IMR-90 (cell line): ENCODE data around the gene MYO10. TPM values are rescaled to one million over a fixed set of nuclear protein-coding genes. Genes with fewer than 3 reads are reported as not detected.

Experiments
- ATAC-seq: fragments of 200-7000 bp; cut with Tn5 transposase; 2 replicates; pipeline ENCODE4 v1.9.1; 2020; ENCODE audit warnings: low read depth, mild to moderate bottlenecking, moderate library complexity
- BruUV-seq: library from RNA; stranded (reverse); fragments of 400-500 nt; replicated peaks from 2 replicates; lab custom pipeline; 2021; lab: Mats Ljungman, UMichigan
- CTCF ChIA-PET: fragments of 300-600 bp; formaldehyde crosslinking; extraction: SDS; loops from one replicate; lab custom pipeline; 2021; ENCODE audit warnings: antibody characterized with exemption; lab: Yijun Ruan, JAX
- POLR2A ChIA-PET: fragments of 300-600 bp; sonication (Branson Sonifier 250); formaldehyde crosslinking; loops from one replicate; lab custom pipeline; 2022; ENCODE audit warnings: antibody characterized with exemption; ENCODE audit not compliant: unreplicated experiment; lab: Charles Lee
- DNase-seq: peaks from one replicate; pipeline ENCODE4 v3.0.0; 2013
- H2AFZ ChIP-seq: replicated peaks from 2 replicates; pipeline ENCODE3; 2013; ENCODE audit warnings: low read length, mild to moderate bottlenecking; ENCODE audit not compliant: poor library complexity
- H2AK5ac ChIP-seq: 2 replicates; pipeline ENCODE4 v1.6.1; 2013; ENCODE audit warnings: low read depth, low read length, inconsistent platforms
- H2AK9ac ChIP-seq: replicated peaks from 2 replicates; pipeline ENCODE3; 2013; ENCODE audit warnings: mild to moderate bottlenecking, low read depth, low read length, moderate library complexity; ENCODE audit not compliant: poor library complexity
- H2BK120ac ChIP-seq: 2 replicates; pipeline ENCODE4 v1.6.1; 2013; ENCODE audit warnings: low read depth, low read length, inconsistent platforms
- H2BK15ac ChIP-seq: 3 replicates; pipeline ENCODE4 v1.6.1; 2013; ENCODE audit warnings: low read depth, low read length, inconsistent platforms
- H2BK20ac ChIP-seq: 2 replicates; pipeline ENCODE4 v1.6.1; 2013; ENCODE audit warnings: low read depth, mild to moderate bottlenecking, inconsistent platforms, low read length, moderate library complexity
- H2BK5ac ChIP-seq: 2 replicates; pipeline ENCODE4 v1.6.1; 2013; ENCODE audit warnings: mild to moderate bottlenecking, low read depth, low read length, inconsistent platforms; ENCODE audit not compliant: poor library complexity, severe bottlenecking
- H3K14ac ChIP-seq: replicated peaks from 2 replicates; pipeline ENCODE4 v1.6.1; 2013; ENCODE audit warnings: low read depth, low read length, inconsistent platforms
- H3K18ac ChIP-seq: 2 replicates; pipeline ENCODE4 v1.6.1; 2013; ENCODE audit warnings: low read depth, low read length, control low read depth
- H3K23ac ChIP-seq: 2 replicates; pipeline ENCODE4 v1.6.1; 2013; ENCODE audit warnings: low read depth, low read length, inconsistent platforms
- H3K27ac ChIP-seq: 2 replicates; pipeline ENCODE4 v1.5.1; 2013; ENCODE audit warnings: mild to moderate bottlenecking, control low read depth, low read length; ENCODE audit not compliant: insufficient read depth
- H3K27me3 ChIP-seq: 2 replicates; pipeline ENCODE4 v1.6.1; 2013; ENCODE audit warnings: low read length; ENCODE audit not compliant: control insufficient read depth, insufficient read depth
- H3K36me3 ChIP-seq: 2 replicates; pipeline ENCODE4 v1.6.1; 2013; ENCODE audit warnings: low read length, mixed read lengths; ENCODE audit not compliant: control insufficient read depth, insufficient read depth
- H3K4ac ChIP-seq: 2 replicates; pipeline ENCODE4 v1.6.1; 2013; ENCODE audit warnings: low read depth, low read length, inconsistent platforms
- H3K4me1 ChIP-seq: 2 replicates; pipeline ENCODE4 v1.6.1; 2013; ENCODE audit warnings: low read length, mixed read lengths; ENCODE audit not compliant: control insufficient read depth, insufficient read depth
- H3K4me2 ChIP-seq: 2 replicates; pipeline ENCODE4 v1.6.1; 2013; ENCODE audit warnings: low read depth, mild to moderate bottlenecking, control low read depth, low read length, moderate library complexity
- H3K4me3 ChIP-seq: 2 replicates; pipeline ENCODE4 v1.5.1; 2013; ENCODE audit warnings: low read depth, mild to moderate bottlenecking, control low read depth, low read length, moderate library complexity; ENCODE audit not compliant: insufficient read depth
- H3K56ac ChIP-seq: 2 replicates; pipeline ENCODE4 v1.6.1; 2013; ENCODE audit warnings: low read length, inconsistent platforms; ENCODE audit not compliant: insufficient read depth; ENCODE audit errors: extremely low read depth
- H3K79me1 ChIP-seq, 2 experiments: 2 replicates each; pipeline ENCODE4 v1.6.1; 2013; ENCODE audit warnings: low read length in 2 of 2, inconsistent platforms in 1 of 2, low read depth in 1 of 2
- H3K9ac ChIP-seq: 2 replicates; pipeline ENCODE4 v1.6.1; 2013; ENCODE audit warnings: low read depth, low read length, control low read depth
- H3K9me1 ChIP-seq: 2 replicates; pipeline ENCODE4 v1.6.1; 2013; ENCODE audit warnings: low read length, inconsistent platforms; ENCODE audit not compliant: insufficient read depth
- H3K9me3 ChIP-seq: 2 replicates; pipeline ENCODE4 v1.6.1; 2013; ENCODE audit warnings: low read length; ENCODE audit not compliant: control insufficient read depth, insufficient read depth
- H4K20me1 ChIP-seq: 2 replicates; pipeline ENCODE4 v1.6.1; 2013; ENCODE audit warnings: low read length, inconsistent platforms; ENCODE audit not compliant: insufficient read depth
- H4K5ac ChIP-seq: 2 replicates; pipeline ENCODE4 v1.6.1; 2013; ENCODE audit warnings: mild to moderate bottlenecking, low read depth, low read length, control low read depth
- H4K8ac ChIP-seq, 2 experiments: 2 replicates each; pipeline ENCODE4 v1.6.1; 2013; ENCODE audit warnings: low read depth in 2 of 2, low read length in 2 of 2, control low read depth in 1 of 2, inconsistent platforms in 1 of 2
- H4K91ac ChIP-seq: 2 replicates; pipeline ENCODE4 v1.6.1; 2013; ENCODE audit warnings: low read depth, low read length, inconsistent platforms; ENCODE audit not compliant: insufficient read depth
- ELK1 ChIP-seq: fragments of 150-350 bp; IDR thresholded peaks from 2 replicates; pipeline ENCODE4 v1.6.1; 2016; ENCODE audit warnings: low read depth, mild to moderate bottlenecking, low read length, moderate library complexity, borderline replicate concordance
- MXI1 ChIP-seq: IDR thresholded peaks from 2 replicates; pipeline ENCODE4 v1.6.1; 2012; ENCODE audit warnings: low read depth, mild to moderate bottlenecking, low read length, moderate library complexity, borderline replicate concordance
- NFE2L2 ChIP-seq: fragments of 150-350 bp; IDR thresholded peaks from 2 replicates; pipeline ENCODE4 v1.6.1; 2016; ENCODE audit warnings: low read depth, mild to moderate bottlenecking, low read length
- WGBS, 2 experiments: methylation state at CpG; one replicate each; pipeline versions ENCODE4 v1.1.5 to v1.1.7; 2013; ENCODE audit warnings: missing lambda C conversion rate in 2 of 2; ENCODE audit not compliant: insufficient read length in 1 of 2; ENCODE audit errors: extremely low coverage in 2 of 2; 5-methylcytosine and 5-hydroxymethylcytosine counted together
- dilution Hi-C: fragments of 300-500 bp; cut with HindIII; formaldehyde crosslinking; loops from one replicate; pipeline ENCODE4 v1.14.3; 2018; ENCODE audit warnings: low sequenced_read_pairs; ENCODE audit not compliant: unreplicated experiment
- in situ Hi-C: fragments of 300-500 bp; cut with MboI; formaldehyde crosslinking; loops from 3 replicates; pipeline ENCODE4 v1.14.3; 2019; ENCODE audit warnings: low sequenced_read_pairs, inconsistent platforms, mixed read lengths
- intact Hi-C: fragments of 100-400 bp; cut with micrococcal nuclease; formaldehyde crosslinking; loops from 2 replicates; pipeline ENCODE4 v1.10.0; 2022
- polyA plus RNA-seq, 3 experiments: library from polyadenylated mRNA; depleted of rRNA; stranded (reverse); fragments of >200 nt; gene quantifications; 2 replicates each; pipeline ENCODE4 v1.2.3, GENCODE V29; 2012; ENCODE audit warnings: low replicate concordance in 1 of 3
- total RNA-seq: library from RNA; depleted of rRNA; stranded (reverse); fragments of >200 nt; gene quantifications from 2 replicates; pipeline ENCODE4 v1.2.3, GENCODE V29; 2012

The MYO10 gene
- total and polyA plus RNA-seq, 2 of the 4 experiments (the other 2 are of a cell fraction): 39.9 to 115 TPM

- H3K18ac ChIP-seq: no peak overlapping the region
- H3K9me3 ChIP-seq: no peaks in the 10 kb centered on the region
- peaks cover 32% of the 10 kb centered on the region for H3K36me3 ChIP-seq
- no peak overlapping the region for H2BK120ac ChIP-seq
- DNase-seq (no peak), ATAC-seq (no peak)
- no peak overlapping the region for H4K91ac ChIP-seq
- peaks cover 86% of the 10 kb centered on the region for H4K20me1 ChIP-seq
- H4K8ac ChIP-seq: no peak overlapping the region
- no peak overlapping the region for H2AK9ac ChIP-seq
- dilution Hi-C loops: loop anchor here (25.0 kb wide), 1 partner anchor 395 kb away; no protein-coding TSS in a partner anchor
- peaks cover 10% of the 10 kb centered on the region for H3K9me1 ChIP-seq
- TF ChIP-seq ELK1: no peak
- TF ChIP-seq MXI1: no peak
- no peak for TF ChIP-seq NFE2L2
- in situ Hi-C loops: loop anchor here (5.0 kb wide), 1 partner anchor 395 kb away; no protein-coding TSS in a partner anchor
- ChIA-PET POLR2A (no interaction called here), CTCF (interaction anchor here (1.6 to 1.9 kb wide), 2 partner anchors 141 to 397 kb away, joined by 5 to 14 read pairs; no protein-coding TSS in a partner anchor)
- no peak overlapping the region for H2BK15ac ChIP-seq
- no peak overlapping the region for H4K5ac ChIP-seq
- 100% methylated on average over 2 of the region's 13 CpGs; no CpG with 5 or more reads in 1 of the 2 experiments for WGBS, 2 experiments
- no peak overlapping the region for H3K27ac ChIP-seq
- H2BK20ac ChIP-seq: no peak overlapping the region
- intact Hi-C loops: no loop called here
- peaks cover 18% of the 10 kb centered on the region for H3K4me1 ChIP-seq
- no peaks in the 10 kb centered on the region for H3K27me3 ChIP-seq
- no peak overlapping the region for H3K23ac ChIP-seq
- no peak overlapping the region for H3K9ac ChIP-seq
- no peak overlapping the region for H3K56ac ChIP-seq
- no peak overlapping the region for H3K4ac ChIP-seq
- no peak overlapping the region for H3K4me2 ChIP-seq
- no peak overlapping the region for H3K14ac ChIP-seq
- no peak overlapping the region for H2BK5ac ChIP-seq
- no peak overlapping the region for H2AFZ ChIP-seq
- no TSS peak for BruUV-seq
- H3K4me3 ChIP-seq: no peak overlapping the region
- H3K79me1 ChIP-seq: peaks cover 9 to 71% of the 10 kb centered on the region in 2 experiments; a peak in 3 of 4 replicates
- no peak overlapping the region for H2AK5ac ChIP-seq
Observed at GRCh38 chr5:16792598-16793275, 143.4 kb downstream of the MYO10 start.
